ENCODE results near the gene TMEM125.

TMEM125 gene

GRCh38 chr1:43270421-43271095 lies 775 bp downstream of the TMEM125 start:
- Histone ChIP-seq H3K27me3 (ENCODE audit: control insufficient read depth, insufficient read depth, low read length) (no peaks in the 10 kb centered on the region), H3K9me3 (ENCODE audit: control insufficient read depth, insufficient read depth, low read length) (no peaks in the 10 kb centered on the region), H3K36me3 (ENCODE audit: control insufficient read depth, insufficient read depth, low read length) (peaks cover 14% of the 10 kb centered on the region), H3K9ac (ENCODE audit: low read depth, low read length) (no peak overlapping the region), H3K4me3 (ENCODE audit: low read depth, low read length) (peak overlapping the region; percentile 63), H3K4me1 (ENCODE audit: control insufficient read depth, insufficient read depth, low read length) (peaks cover 6% of the 10 kb centered on the region)

DNA sequence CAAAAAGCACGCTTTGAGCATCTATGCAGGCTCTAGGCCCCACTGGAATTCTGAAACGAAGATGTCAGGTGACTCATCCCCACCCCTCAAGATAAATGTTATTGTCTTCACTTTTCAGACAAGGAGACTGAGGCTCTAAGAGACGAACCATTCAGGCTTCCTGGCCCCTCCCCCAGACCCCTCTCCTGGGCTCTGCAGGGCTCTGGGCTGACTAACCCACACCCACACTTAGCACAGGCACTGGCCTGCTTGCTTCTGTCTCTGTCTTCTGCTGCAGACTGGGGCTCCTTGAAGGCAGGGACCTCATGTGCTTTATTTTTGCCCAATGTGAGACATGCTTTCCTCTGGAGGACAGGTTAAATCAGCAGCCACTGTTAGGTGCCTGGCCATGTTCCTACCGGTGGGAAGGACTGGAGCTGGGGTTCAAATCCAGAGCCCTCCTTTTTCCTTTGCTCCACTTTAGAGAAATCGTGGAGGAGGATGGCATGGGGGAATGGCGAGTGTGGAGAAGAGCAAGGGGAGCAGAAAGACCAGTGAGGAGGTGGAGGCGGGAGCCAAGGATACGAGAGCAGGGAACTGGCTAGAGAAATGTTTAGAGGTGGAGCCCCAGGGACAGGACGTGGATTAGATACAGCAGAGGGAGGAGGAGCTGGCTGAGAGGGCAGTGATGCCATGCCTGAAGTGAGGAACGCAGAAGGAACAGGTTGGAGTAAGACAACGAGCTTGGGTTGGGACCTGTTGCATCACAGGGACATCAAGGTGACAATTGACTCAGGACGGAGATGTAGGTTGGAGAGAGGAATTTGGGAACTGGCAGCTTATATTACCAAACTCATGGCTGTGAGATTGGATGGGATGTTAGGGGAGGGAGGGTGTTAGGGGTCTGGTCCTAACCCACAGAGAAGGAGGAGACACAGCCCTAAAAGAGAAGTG lies 1.7 kb downstream of the TMEM125 start:
- peaks cover 6% of the 10 kb centered on the region for H3K4me1 ChIP-seq (ENCODE audit: control insufficient read depth, insufficient read depth, low read length)
- H3K9me3 ChIP-seq (ENCODE audit: control insufficient read depth, insufficient read depth, low read length), result no peaks in the 10 kb centered on the region
- H3K27me3 ChIP-seq (ENCODE audit: control insufficient read depth, insufficient read depth, low read length), result no peaks in the 10 kb centered on the region
- H3K36me3 ChIP-seq (ENCODE audit: control insufficient read depth, insufficient read depth, low read length), result peaks cover 14% of the 10 kb centered on the region
- H3K9ac ChIP-seq (ENCODE audit: low read depth, low read length), result no peak overlapping the region
- H3K4me3 ChIP-seq (ENCODE audit: low read depth, low read length), result peak overlapping the region; percentile 63

- no peaks in the 10 kb centered on the region for H3K27me3 ChIP-seq (ENCODE audit: control insufficient read depth, insufficient read depth, low read length)
- no peak overlapping the region for H3K9ac ChIP-seq (ENCODE audit: low read depth, low read length)
- no peaks in the 10 kb centered on the region for H3K9me3 ChIP-seq (ENCODE audit: control insufficient read depth, insufficient read depth, low read length)
- peaks cover 14% of the 10 kb centered on the region for H3K36me3 ChIP-seq (ENCODE audit: control insufficient read depth, insufficient read depth, low read length)
- no peak overlapping the region for H3K4me3 ChIP-seq (ENCODE audit: low read depth, low read length)
- H3K4me1 ChIP-seq (ENCODE audit: control insufficient read depth, insufficient read depth, low read length), result peaks cover 6% of the 10 kb centered on the region
These were observed 2.4 kb downstream of the TMEM125 start for GRCh38 chr1:43272161-43272560.

GRCh38 chr1:43272576-43273571 lies 3.1 kb downstream of the TMEM125 start:
- Histone ChIP-seq H3K27me3 (ENCODE audit: control insufficient read depth, insufficient read depth, low read length) (no peaks in the 10 kb centered on the region), H3K9ac (ENCODE audit: low read depth, low read length) (no peak overlapping the region), H3K36me3 (ENCODE audit: control insufficient read depth, insufficient read depth, low read length) (peaks cover 14% of the 10 kb centered on the region), H3K9me3 (ENCODE audit: control insufficient read depth, insufficient read depth, low read length) (no peaks in the 10 kb centered on the region), H3K4me1 (ENCODE audit: control insufficient read depth, insufficient read depth, low read length) (peaks cover 6% of the 10 kb centered on the region), H3K4me3 (ENCODE audit: low read depth, low read length) (no peak overlapping the region)

- H3K36me3 ChIP-seq (ENCODE audit: control insufficient read depth, insufficient read depth, low read length), result peaks cover 14% of the 10 kb centered on the region
- no peaks in the 10 kb centered on the region for H3K9me3 ChIP-seq (ENCODE audit: control insufficient read depth, insufficient read depth, low read length)
- no peaks in the 10 kb centered on the region for H3K27me3 ChIP-seq (ENCODE audit: control insufficient read depth, insufficient read depth, low read length)
- H3K4me1 ChIP-seq (ENCODE audit: control insufficient read depth, insufficient read depth, low read length), result peaks cover 6% of the 10 kb centered on the region
- H3K4me3 ChIP-seq (ENCODE audit: low read depth, low read length), result no peak overlapping the region
- H3K9ac ChIP-seq (ENCODE audit: low read depth, low read length), result no peak overlapping the region
These were observed 3.9 kb downstream of the TMEM125 start for GRCh38 chr1:43273708-43274107.

DNA sequence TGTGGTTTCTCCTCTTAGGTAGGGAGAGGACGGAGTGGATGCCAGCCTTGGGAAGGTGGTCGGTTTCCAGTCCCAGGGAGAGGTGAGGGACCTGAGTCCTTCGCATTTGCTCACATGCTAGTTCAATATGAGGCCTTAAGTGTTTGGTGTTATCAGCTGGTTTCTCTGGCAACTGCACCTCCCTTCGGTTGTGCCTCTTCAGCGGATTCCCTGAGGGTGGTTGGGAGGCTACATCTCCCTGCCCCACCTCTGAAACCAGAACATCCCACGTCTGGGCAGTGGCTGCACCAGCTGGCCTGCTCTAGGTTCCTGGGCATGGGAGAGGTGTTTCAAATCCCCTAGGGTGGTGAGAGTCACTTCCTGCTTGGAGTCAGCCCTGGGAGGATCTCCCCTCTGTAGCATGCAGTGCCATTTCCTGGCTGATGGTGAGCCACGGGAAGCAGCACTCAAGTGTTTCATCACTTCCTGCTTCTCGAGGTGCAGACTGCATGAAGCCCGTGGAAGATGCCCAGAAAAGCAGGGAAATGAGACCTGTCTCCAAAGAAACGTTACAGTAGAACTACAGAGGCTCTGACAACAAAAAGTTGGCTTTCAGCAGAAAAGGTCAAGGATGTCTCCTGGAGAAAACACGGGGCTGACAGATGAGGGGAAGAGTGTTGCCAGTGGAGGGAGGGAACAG lies 4.5 kb downstream of the TMEM125 start:
- Histone ChIP-seq H3K27me3 (ENCODE audit: control insufficient read depth, insufficient read depth, low read length) (no peaks in the 10 kb centered on the region), H3K9me3 (ENCODE audit: control insufficient read depth, insufficient read depth, low read length) (no peaks in the 10 kb centered on the region), H3K4me1 (ENCODE audit: control insufficient read depth, insufficient read depth, low read length) (peaks cover 6% of the 10 kb centered on the region), H3K9ac (ENCODE audit: low read depth, low read length) (no peak overlapping the region), H3K4me3 (ENCODE audit: low read depth, low read length) (no peak overlapping the region), H3K36me3 (ENCODE audit: control insufficient read depth, insufficient read depth, low read length) (peaks cover 14% of the 10 kb centered on the region)

DNA sequence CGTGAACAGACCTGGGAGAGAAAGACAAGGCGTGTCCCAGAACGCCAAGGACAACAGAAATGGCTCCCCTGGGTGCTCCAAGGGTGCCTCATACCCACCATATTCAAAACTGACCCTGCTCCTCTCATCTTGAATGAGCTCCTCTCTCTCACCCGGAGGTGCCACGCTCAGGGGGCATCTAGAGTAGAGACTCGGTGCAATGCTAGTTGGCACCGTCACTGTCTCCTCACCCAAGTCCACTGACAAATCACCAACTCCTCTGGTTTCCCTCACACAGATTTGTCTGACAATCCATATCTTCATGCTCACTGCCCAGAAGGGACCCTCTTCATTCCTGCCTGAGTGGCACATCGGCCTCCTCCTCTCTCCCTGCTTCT lies 5.0 kb downstream of the TMEM125 start:
- Histone ChIP-seq H3K27me3 (ENCODE audit: control insufficient read depth, insufficient read depth, low read length) (no peaks in the 10 kb centered on the region), H3K9me3 (ENCODE audit: control insufficient read depth, insufficient read depth, low read length) (no peaks in the 10 kb centered on the region), H3K36me3 (ENCODE audit: control insufficient read depth, insufficient read depth, low read length) (peaks cover 14% of the 10 kb centered on the region), H3K4me3 (ENCODE audit: low read depth, low read length) (no peak overlapping the region), H3K4me1 (ENCODE audit: control insufficient read depth, insufficient read depth, low read length) (peaks cover 3% of the 10 kb centered on the region), H3K9ac (ENCODE audit: low read depth, low read length) (no peak overlapping the region)

DNA sequence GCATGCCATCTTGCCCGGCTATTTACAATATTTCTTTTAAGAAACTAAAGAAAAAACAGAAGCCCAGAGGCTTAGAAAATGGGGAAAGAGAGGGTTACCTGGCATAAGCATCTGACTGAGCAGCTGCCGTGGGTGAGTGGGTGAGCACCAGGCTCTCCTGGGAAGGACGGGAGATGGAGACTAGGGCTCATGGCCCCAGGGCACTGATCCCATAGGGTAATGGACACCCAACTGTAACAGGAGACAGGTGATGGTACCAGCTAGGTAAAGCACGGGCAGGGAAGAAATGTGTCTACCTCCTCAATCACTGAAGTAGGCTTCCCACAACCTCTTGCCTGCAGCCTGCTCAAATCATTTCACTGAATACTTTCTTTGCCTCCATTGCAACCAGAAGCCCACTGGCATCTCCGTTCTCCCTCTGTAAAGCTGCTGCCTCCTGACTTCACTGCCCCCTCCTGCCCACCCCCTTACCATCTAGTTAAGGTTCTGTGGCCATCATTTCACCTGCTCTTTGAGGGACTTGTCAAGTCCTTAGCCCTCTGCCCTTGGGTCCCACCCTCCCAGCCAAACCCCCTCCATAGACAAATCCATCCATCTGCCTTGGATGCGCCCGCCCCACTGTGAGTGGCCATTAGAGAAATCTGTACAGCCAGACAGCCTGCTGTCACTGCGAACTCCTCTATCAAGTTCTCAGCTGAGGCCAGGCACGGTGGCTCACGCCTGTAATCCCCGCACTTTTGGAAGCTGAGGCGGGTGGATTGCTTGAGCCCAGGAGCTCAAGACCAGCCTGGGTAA lies 6.2 kb downstream of the TMEM125 start:
- Histone ChIP-seq H3K4me1 (ENCODE audit: control insufficient read depth, insufficient read depth, low read length) (no peaks in the 10 kb centered on the region), H3K9ac (ENCODE audit: low read depth, low read length) (no peak overlapping the region), H3K36me3 (ENCODE audit: control insufficient read depth, insufficient read depth, low read length) (peaks cover 14% of the 10 kb centered on the region), H3K9me3 (ENCODE audit: control insufficient read depth, insufficient read depth, low read length) (no peaks in the 10 kb centered on the region), H3K4me3 (ENCODE audit: low read depth, low read length) (no peak overlapping the region), H3K27me3 (ENCODE audit: control insufficient read depth, insufficient read depth, low read length) (no peaks in the 10 kb centered on the region)

GRCh38 chr1:43276673-43277072 lies 6.9 kb downstream of the TMEM125 start:
- no peak overlapping the region for H3K4me3 ChIP-seq (ENCODE audit: low read depth, low read length)
- no peaks in the 10 kb centered on the region for H3K9me3 ChIP-seq (ENCODE audit: control insufficient read depth, insufficient read depth, low read length)
- peaks cover 14% of the 10 kb centered on the region for H3K36me3 ChIP-seq (ENCODE audit: control insufficient read depth, insufficient read depth, low read length)
- H3K9ac ChIP-seq (ENCODE audit: low read depth, low read length), result no peak overlapping the region
- no peaks in the 10 kb centered on the region for H3K4me1 ChIP-seq (ENCODE audit: control insufficient read depth, insufficient read depth, low read length)
- H3K27me3 ChIP-seq (ENCODE audit: control insufficient read depth, insufficient read depth, low read length), result no peaks in the 10 kb centered on the region

GRCh38 chr1:43277116-43277876 lies 7.5 kb downstream of the TMEM125 start:
- H3K36me3 ChIP-seq (ENCODE audit: control insufficient read depth, insufficient read depth, low read length), result peaks cover 12% of the 10 kb centered on the region
- H3K9me3 ChIP-seq (ENCODE audit: control insufficient read depth, insufficient read depth, low read length), result no peaks in the 10 kb centered on the region
- no peak overlapping the region for H3K9ac ChIP-seq (ENCODE audit: low read depth, low read length)
- H3K4me1 ChIP-seq (ENCODE audit: control insufficient read depth, insufficient read depth, low read length), result no peaks in the 10 kb centered on the region
- H3K4me3 ChIP-seq (ENCODE audit: low read depth, low read length), result no peak overlapping the region
- no peaks in the 10 kb centered on the region for H3K27me3 ChIP-seq (ENCODE audit: control insufficient read depth, insufficient read depth, low read length)
